ENCODE data around the gene HJURP.
A peak's percentile ranks its signal among the peaks of the same experiment; 100 is the strongest.

The HJURP gene

DNA sequence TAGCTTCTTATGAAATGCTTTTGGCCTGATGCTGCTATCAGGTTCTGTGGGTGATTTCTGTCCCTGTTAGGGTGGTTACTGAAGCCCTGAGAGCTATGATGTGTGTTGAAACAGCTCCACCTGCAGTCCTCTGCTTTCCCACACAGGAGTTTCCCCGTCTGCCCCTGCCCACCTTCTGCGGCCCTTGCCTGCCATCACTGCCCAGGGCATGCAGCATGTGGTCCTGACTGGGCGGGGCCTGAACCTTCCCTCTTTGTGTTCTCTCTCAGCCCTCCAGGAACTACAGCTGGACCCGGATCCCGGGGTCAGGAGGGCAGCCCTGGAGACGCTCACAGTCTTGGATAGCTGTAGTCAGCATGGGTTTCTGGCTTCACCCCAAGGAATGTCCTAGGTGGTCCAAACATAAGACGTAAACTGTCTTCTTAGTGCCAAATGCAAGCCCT lies 21.4 kb downstream of the HJURP start:
- H3K4me3 ChIP-seq (ENCODE audit: severe bottlenecking) = no peak overlapping the region
- ATAC-seq (ENCODE audit: low read depth) = peak; percentile 56
- H3K27ac ChIP-seq (ENCODE audit: poor library complexity, severe bottlenecking) = no peak overlapping the region
- TF ChIP-seq, protein P1, sequence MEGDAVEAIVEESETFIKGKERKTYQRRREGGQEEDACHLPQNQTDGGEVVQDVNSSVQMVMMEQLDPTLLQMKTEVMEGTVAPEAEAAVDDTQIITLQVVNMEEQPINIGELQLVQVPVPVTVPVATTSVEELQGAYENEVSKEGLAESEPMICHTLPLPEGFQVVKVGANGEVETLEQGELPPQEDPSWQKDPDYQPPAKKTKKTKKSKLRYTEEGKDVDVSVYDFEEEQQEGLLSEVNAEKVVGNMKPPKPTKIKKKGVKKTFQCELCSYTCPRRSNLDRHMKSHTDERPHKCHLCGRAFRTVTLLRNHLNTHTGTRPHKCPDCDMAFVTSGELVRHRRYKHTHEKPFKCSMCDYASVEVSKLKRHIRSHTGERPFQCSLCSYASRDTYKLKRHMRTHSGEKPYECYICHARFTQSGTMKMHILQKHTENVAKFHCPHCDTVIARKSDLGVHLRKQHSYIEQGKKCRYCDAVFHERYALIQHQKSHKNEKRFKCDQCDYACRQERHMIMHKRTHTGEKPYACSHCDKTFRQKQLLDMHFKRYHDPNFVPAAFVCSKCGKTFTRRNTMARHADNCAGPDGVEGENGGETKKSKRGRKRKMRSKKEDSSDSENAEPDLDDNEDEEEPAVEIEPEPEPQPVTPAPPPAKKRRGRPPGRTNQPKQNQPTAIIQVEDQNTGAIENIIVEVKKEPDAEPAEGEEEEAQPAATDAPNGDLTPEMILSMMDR (IDR thresholded peaks at IDR 0.05; ENCODE audit: poor library complexity, severe bottlenecking) = peak; percentile 38
- H3K27me3 ChIP-seq (ENCODE audit: insufficient read depth, poor library complexity, severe bottlenecking) = no peaks in the 10 kb centered on the region
- H3K9me3 ChIP-seq (ENCODE audit: severe bottlenecking) = no peaks in the 10 kb centered on the region
- H3K36me3 ChIP-seq (ENCODE audit: low read depth) = peaks cover 35% of the 10 kb centered on the region
- DNase-seq (ENCODE audit: low spot score) = peak; percentile 54
- H3K4me1 ChIP-seq (ENCODE audit: insufficient read depth, poor library complexity, severe bottlenecking) = no peaks in the 10 kb centered on the region

DNA sequence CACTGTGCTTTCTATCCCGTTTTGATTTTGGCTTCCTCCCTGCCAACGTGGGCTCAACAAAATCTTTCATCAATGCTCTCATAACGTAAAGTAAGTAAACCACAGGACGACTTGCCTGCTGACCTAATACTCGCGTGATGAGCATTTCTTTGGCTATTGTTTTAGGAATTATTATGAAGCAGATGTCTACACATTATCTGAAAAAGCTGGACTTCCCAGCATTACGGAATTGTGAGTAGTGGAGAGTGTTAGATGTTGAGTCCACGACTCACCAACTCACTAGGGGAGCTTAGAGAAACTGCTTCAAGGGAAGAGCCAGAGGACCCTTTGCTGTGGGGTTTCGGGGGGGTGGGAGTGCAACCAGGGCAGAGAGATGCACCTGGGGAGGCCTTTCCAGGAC lies 21.9 kb downstream of the HJURP start:
- TF ChIP-seq, protein P1 (IDR thresholded peaks at IDR 0.05; ENCODE audit: poor library complexity, severe bottlenecking) = no peak
- no peaks in the 10 kb centered on the region for H3K4me1 ChIP-seq (ENCODE audit: insufficient read depth, poor library complexity, severe bottlenecking)
- no peaks in the 10 kb centered on the region for H3K9me3 ChIP-seq (ENCODE audit: severe bottlenecking)
- peaks cover 31% of the 10 kb centered on the region for H3K36me3 ChIP-seq (ENCODE audit: low read depth)
- no peak overlapping the region for H3K4me3 ChIP-seq (ENCODE audit: severe bottlenecking)
- no peaks in the 10 kb centered on the region for H3K27me3 ChIP-seq (ENCODE audit: insufficient read depth, poor library complexity, severe bottlenecking)
- no peak; the same call in 2 of the 3 replicates for ATAC-seq (ENCODE audit: low read depth)
- no peak for DNase-seq (ENCODE audit: low spot score)
- H3K27ac ChIP-seq (ENCODE audit: poor library complexity, severe bottlenecking) = no peak overlapping the region

DNA sequence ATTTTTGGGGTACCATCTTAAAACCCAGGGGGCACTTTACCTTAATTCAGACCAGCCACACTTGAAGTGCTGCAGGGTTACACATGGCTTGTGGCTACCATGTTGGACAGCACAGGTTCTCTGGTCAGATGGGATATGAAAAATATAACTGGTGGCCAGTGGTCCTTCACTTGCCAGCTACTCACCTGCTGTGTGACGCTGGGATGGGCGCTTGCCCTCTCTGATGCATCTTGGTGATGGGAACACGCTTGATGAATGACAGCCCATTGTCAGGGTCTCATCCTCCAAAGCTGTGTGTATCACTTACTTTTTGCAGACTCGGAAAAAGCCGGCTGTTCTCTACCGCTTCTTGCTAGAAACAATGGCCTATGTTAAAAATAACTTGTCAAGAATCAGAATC lies 22.5 kb downstream of the HJURP start:
- Histone ChIP-seq H3K4me1 (ENCODE audit: insufficient read depth, poor library complexity, severe bottlenecking) (no peaks in the 10 kb centered on the region), H3K9me3 (ENCODE audit: severe bottlenecking) (no peaks in the 10 kb centered on the region), H3K27me3 (ENCODE audit: insufficient read depth, poor library complexity, severe bottlenecking) (no peaks in the 10 kb centered on the region), H3K4me3 (ENCODE audit: severe bottlenecking) (no peak overlapping the region), H3K36me3 (ENCODE audit: low read depth) (peaks cover 25% of the 10 kb centered on the region), H3K27ac (ENCODE audit: poor library complexity, severe bottlenecking) (no peak overlapping the region)
- TF ChIP-seq, protein P1 (IDR thresholded peaks at IDR 0.05; ENCODE audit: poor library complexity, severe bottlenecking) = no peak
- ATAC-seq (ENCODE audit: low read depth) = no peak
- peak; percentile 13 for DNase-seq (ENCODE audit: low spot score)

DNA sequence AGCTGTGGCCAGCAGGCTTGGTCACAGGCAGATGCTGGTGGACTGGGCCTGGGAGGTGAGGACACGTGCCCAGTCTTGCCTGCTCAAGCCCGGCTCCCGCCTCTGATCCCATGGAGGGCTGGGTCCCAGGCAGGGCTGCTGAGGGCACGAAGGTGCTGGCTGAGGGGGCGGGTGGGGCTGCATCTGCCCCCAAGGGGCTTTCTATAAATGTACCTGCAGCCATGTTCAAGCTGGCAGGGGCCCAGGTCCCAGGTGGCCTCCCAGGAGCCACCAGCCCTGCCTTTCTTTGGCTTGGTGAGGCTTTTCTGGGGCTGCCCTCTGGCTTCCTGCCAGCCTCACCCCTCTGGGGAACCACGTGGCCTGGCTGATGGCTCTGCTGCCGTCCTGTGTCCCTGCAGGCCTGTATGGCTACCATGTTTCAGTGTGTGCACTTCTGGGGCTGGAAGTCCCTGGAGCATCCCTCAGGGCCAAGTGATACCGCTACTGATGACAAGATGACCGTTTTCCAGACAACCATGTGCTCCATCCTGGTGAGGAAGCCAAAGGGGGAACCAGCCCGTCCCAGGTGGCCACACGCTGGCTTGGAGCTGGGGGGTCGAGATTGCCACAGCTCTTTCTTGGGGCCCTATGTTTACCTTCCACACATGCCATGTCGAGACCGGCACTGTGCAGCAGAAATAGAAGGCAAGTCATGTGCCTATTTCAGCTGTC lies 23.2 kb downstream of the HJURP start:
- peaks cover 18% of the 10 kb centered on the region for H3K36me3 ChIP-seq (ENCODE audit: low read depth)
- H3K27ac ChIP-seq (ENCODE audit: poor library complexity, severe bottlenecking) = no peak overlapping the region
- H3K4me1 ChIP-seq (ENCODE audit: insufficient read depth, poor library complexity, severe bottlenecking) = no peaks in the 10 kb centered on the region
- no peaks in the 10 kb centered on the region for H3K27me3 ChIP-seq (ENCODE audit: insufficient read depth, poor library complexity, severe bottlenecking)
- DNase-seq (ENCODE audit: low spot score) = no peak
- H3K4me3 ChIP-seq (ENCODE audit: severe bottlenecking) = no peak overlapping the region
- H3K9me3 ChIP-seq (ENCODE audit: severe bottlenecking) = no peaks in the 10 kb centered on the region
- TF ChIP-seq, protein P1 (IDR thresholded peaks at IDR 0.05; ENCODE audit: poor library complexity, severe bottlenecking) = no peak
- ATAC-seq (ENCODE audit: low read depth) = 0 out of 3 replicates have a peak, but pooled peaks have one; percentile 34
